CD4-positive, alpha-beta memory T cell (primary cell): ENCODE measurements around the gene CHST9. TPM values are rescaled to one million over a fixed set of nuclear protein-coding genes. Genes with fewer than 3 reads are reported as not detected.

Source experiments
- CTCF ChIA-PET: fragments of 350-600 bp; sonication (Branson Sonifier 250); formaldehyde crosslinking; loops from one replicate; lab custom pipeline; 2021; ENCODE audit warnings: inconsistent platforms; ENCODE audit not compliant: partially characterized antibody; lab: Charles Lee
- POLR2A ChIA-PET: fragments of 350-600 bp; sonication (Branson Sonifier 250); formaldehyde crosslinking; loops from one replicate; lab custom pipeline; 2021; ENCODE audit not compliant: partially characterized antibody; lab: Charles Lee
- DNase-seq, 5 donors: peaks; one replicate each; pipeline versions ENCODE4 v3.0.0 to v3.0.0-alpha.2; 2020 to 2022; ENCODE audit warnings: mixed read lengths in 1 of 5
- H3K27ac ChIP-seq: one replicate; pipeline ENCODE4 v1.7.0; 2013; ENCODE audit warnings: low read depth, low read length
- H3K27me3 ChIP-seq: 2 replicates; pipeline ENCODE4 v1.7.0; 2013; ENCODE audit warnings: mild to moderate bottlenecking, low read length, moderate library complexity; ENCODE audit not compliant: insufficient read depth
- H3K36me3 ChIP-seq: 2 replicates; pipeline ENCODE4 v1.7.0; 2013; ENCODE audit warnings: mild to moderate bottlenecking, low read length, moderate library complexity; ENCODE audit not compliant: insufficient read depth
- H3K4me1 ChIP-seq: 2 replicates; pipeline ENCODE4 v1.7.0; 2013; ENCODE audit warnings: mild to moderate bottlenecking, low read length, moderate library complexity; ENCODE audit not compliant: insufficient read depth
- H3K4me3 ChIP-seq, 2 donors: one replicate each; pipeline ENCODE4 v1.7.0; 2013; ENCODE audit warnings: low read length in 2 of 2, mild to moderate bottlenecking in 1 of 2
- H3K9me3 ChIP-seq, 2 donors: one replicate each; pipeline ENCODE4 v1.7.0; 2013; ENCODE audit warnings: low read length in 2 of 2, control low read depth in 1 of 2; ENCODE audit not compliant: control insufficient read depth in 1 of 2
- H3K27ac Mint-ChIP-seq, 7 donors: one replicate each; pipeline ENCODE4 v1.8.0; 2020 to 2021; ENCODE audit warnings: mixed read lengths in 7 of 7, mild to moderate bottlenecking in 6 of 7, inconsistent platforms in 3 of 7, moderate library complexity in 3 of 7
- H3K27me3 Mint-ChIP-seq, 2 donors: one replicate each; pipeline ENCODE4 v1.8.0; 2020 to 2021; ENCODE audit warnings: mixed read lengths in 2 of 2
- H3K36me3 Mint-ChIP-seq, 2 donors: one replicate each; pipeline ENCODE4 v1.8.0; 2020 to 2021; ENCODE audit warnings: mixed read lengths in 2 of 2, inconsistent platforms in 1 of 2, mild to moderate bottlenecking in 1 of 2
- H3K4me1 Mint-ChIP-seq, 4 donors: one replicate each; pipeline ENCODE4 v1.8.0; 2020 to 2021; ENCODE audit warnings: mixed read lengths in 4 of 4, mild to moderate bottlenecking in 1 of 4
- H3K4me3 Mint-ChIP-seq, 8 donors: one replicate each; pipeline ENCODE4 v1.8.0; 2020 to 2021; ENCODE audit warnings: mixed read lengths in 8 of 8, mild to moderate bottlenecking in 7 of 8, moderate library complexity in 6 of 8, inconsistent platforms in 3 of 8
- H3K9me3 Mint-ChIP-seq, 8 donors: one replicate each; pipeline ENCODE4 v1.8.0; 2020 to 2021; ENCODE audit warnings: mixed read lengths in 8 of 8, mild to moderate bottlenecking in 5 of 8, inconsistent platforms in 3 of 8, moderate library complexity in 1 of 8
- intact Hi-C: fragments of 100-400 bp; cut with micrococcal nuclease; formaldehyde crosslinking; loops from one replicate; pipeline ENCODE4 v1.15.1; 2023
- polyA plus RNA-seq, 2 donors: library from polyadenylated mRNA; unstranded; fragments of 300-500 nt; fragmentation: Illumina TruSeq; gene quantifications; one replicate each; pipeline ENCODE4 v1.2.3, GENCODE V29; 2021
- total RNA-seq, 2 experiments: library from RNA; stranded (reverse); gene quantifications; one replicate each; pipeline ENCODE4 v1.2.3, GENCODE V29; 2021

CHST9 gene
- total and polyA plus RNA-seq, 4 experiments from 2014 or later, result not detected

DNA sequence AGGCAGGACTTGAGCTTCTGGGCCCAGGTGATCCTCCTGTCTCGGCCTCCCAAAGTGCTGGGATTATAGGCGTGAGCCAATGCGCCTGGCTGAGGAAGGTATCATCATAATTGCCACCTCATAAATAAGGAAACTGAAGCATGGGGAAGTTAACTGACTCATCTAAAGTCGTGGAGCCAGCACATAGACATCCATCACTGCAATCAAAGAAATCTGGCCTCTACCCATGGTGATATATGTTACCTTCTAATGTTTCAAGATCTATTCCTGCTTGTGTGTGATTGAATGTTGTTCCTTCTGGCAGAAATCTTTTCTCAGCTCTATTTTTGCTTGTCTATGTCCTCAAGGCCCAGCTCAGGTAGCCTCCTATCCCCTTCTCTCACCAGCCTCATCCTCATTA, 214.5 kb downstream of the CHST9 start:
- Mint-ChIP-seq H3K27ac (no peak overlapping the region), H3K9me3 (peaks cover 0 to 21% (median 9%) of the 10 kb centered on the region in 8 donors), H3K36me3 (no peaks in the 10 kb centered on the region), H3K27me3 (no peaks in the 10 kb centered on the region), H3K4me1 (no peaks in the 10 kb centered on the region), H3K4me3 (no peak overlapping the region)
- no peaks in the 10 kb centered on the region for H3K9me3 ChIP-seq
- no peak overlapping the region for H3K27ac ChIP-seq
- no peak for DNase-seq
- no peak overlapping the region for H3K4me3 ChIP-seq
- ChIA-PET POLR2A (no interaction called here), CTCF (no interaction called here)
- no peaks in the 10 kb centered on the region for H3K27me3 ChIP-seq
- H3K4me1 ChIP-seq, result no peaks in the 10 kb centered on the region
- H3K36me3 ChIP-seq, result no peaks in the 10 kb centered on the region
- intact Hi-C loops, result no loop called here

DNA sequence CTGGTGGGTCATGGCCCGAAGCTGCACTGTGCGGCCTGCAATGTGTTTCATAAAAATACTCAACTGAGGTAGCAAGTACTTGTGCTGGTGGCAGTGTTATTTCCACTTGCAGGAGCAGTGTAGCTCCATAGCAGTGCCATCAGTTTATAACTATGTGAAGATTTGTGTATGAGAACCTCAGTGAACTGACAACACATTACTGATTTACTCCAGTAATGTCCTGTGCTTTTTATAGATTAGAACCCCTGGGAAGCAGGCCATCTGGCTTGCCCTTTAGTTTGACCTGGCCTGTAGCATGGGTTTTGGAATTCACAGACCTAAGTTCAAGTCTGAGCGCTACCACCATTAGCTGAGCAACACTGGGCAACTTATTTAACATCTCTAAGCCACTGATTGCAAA, 219.9 kb downstream of the CHST9 start:
- ChIA-PET POLR2A (no interaction called here), CTCF (no interaction called here)
- no peaks in the 10 kb centered on the region for H3K4me1 ChIP-seq
- no peak for DNase-seq
- H3K4me3 Mint-ChIP-seq, result no peak overlapping the region
- no peaks in the 10 kb centered on the region for H3K27me3 Mint-ChIP-seq
- no peaks in the 10 kb centered on the region for H3K9me3 ChIP-seq
- H3K4me3 ChIP-seq, result no peak overlapping the region
- H3K36me3 Mint-ChIP-seq, result no peaks in the 10 kb centered on the region
- intact Hi-C loops, result no loop called here
- H3K4me1 Mint-ChIP-seq, result no peaks in the 10 kb centered on the region
- H3K36me3 ChIP-seq, result no peaks in the 10 kb centered on the region
- H3K27ac ChIP-seq, result no peak overlapping the region
- H3K27ac Mint-ChIP-seq, result no peak overlapping the region
- H3K27me3 ChIP-seq, result no peaks in the 10 kb centered on the region
- peaks cover 0 to 5% (median 0%) of the 10 kb centered on the region in 8 donors for H3K9me3 Mint-ChIP-seq

DNA sequence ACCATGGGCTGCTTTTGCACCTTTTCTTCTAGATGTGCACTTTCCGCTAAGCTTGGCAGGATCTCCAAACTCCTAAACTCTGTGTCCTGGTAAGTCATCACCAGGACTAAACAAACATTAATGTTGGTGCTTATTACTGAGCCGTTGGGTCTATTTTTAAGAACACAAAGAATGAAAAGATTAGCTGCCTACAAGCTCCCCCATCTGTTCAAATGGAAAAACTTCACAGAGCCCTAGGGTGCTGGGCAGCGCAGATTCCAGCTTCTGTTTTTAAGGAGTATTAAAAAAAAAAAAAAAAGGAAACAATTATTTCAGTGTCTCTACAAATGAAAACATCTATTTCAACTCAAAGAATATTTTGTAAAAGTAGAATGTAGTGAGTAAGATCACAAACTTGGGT, 221.8 kb downstream of the CHST9 start:
- intact Hi-C loops, result no loop called here
- DNase-seq, result no peak
- no peak overlapping the region for H3K4me3 ChIP-seq
- Mint-ChIP-seq H3K9me3 (peaks cover 0 to 3% (median 0%) of the 10 kb centered on the region in 8 donors), H3K27me3 (no peaks in the 10 kb centered on the region), H3K4me3 (no peak overlapping the region), H3K4me1 (no peaks in the 10 kb centered on the region), H3K27ac (no peak overlapping the region), H3K36me3 (no peaks in the 10 kb centered on the region)
- ChIA-PET POLR2A (no interaction called here), CTCF (no interaction called here)
- H3K4me1 ChIP-seq, result no peaks in the 10 kb centered on the region
- H3K36me3 ChIP-seq, result no peaks in the 10 kb centered on the region
- H3K27me3 ChIP-seq, result no peaks in the 10 kb centered on the region
- H3K9me3 ChIP-seq, result no peaks in the 10 kb centered on the region
- H3K27ac ChIP-seq, result no peak overlapping the region

DNA sequence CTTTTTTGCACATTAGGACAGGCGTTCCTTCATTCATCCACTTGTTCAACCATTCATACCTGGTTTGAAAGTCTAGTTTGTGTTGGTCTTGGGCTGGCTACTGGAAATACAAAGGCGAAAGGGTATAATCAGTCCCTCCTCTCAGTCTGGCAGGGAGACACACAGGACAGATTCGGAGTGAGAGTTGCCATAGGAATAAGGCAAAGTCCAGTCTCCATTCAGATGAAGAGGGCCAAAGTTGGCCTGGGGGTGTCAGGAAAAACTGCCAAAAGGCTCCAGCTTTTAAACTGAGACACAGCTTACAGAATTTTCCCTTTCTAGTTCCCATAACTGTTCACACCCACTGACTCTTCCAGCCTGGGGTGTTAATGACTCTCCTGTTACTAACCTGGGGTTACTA, 223.3 kb downstream of the CHST9 start:
- ChIA-PET POLR2A (no interaction called here), CTCF (no interaction called here)
- intact Hi-C loops, result no loop called here
- no peaks in the 10 kb centered on the region for H3K27me3 ChIP-seq
- no peak overlapping the region for H3K27ac Mint-ChIP-seq
- no peak overlapping the region for H3K4me3 Mint-ChIP-seq
- no peak overlapping the region for H3K4me3 ChIP-seq
- no peaks in the 10 kb centered on the region for H3K36me3 Mint-ChIP-seq
- peaks cover 0 to 6% (median 0%) of the 10 kb centered on the region in 8 donors for H3K9me3 Mint-ChIP-seq
- no peaks in the 10 kb centered on the region for H3K4me1 ChIP-seq
- no peaks in the 10 kb centered on the region for H3K4me1 Mint-ChIP-seq
- no peak overlapping the region for H3K27ac ChIP-seq
- H3K36me3 ChIP-seq, result no peaks in the 10 kb centered on the region
- DNase-seq, result no peak
- no peaks in the 10 kb centered on the region for H3K9me3 ChIP-seq
- H3K27me3 Mint-ChIP-seq, result no peaks in the 10 kb centered on the region

DNA sequence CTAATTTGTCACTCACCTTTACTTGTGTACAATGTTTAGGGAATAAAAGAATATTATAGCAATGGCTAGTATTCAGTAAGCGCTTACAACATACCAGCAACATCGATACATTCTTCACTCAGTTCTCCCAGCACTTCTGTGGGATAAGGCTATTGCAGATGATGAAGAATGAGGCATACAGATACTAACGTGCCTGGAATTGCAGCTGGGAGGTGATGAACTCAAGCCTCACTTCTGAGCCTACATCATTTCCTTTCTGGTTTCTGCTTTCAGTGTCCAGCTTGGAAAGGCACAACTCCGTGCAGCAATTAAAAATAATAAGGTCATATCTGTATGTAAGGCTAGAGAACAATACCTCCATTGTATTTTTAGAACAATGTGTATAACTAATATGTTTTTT, 224.2 kb downstream of the CHST9 start:
- intact Hi-C loops, result no loop called here
- Mint-ChIP-seq H3K4me3 (no peak overlapping the region), H3K9me3 (peaks cover 0 to 8% (median 0%) of the 10 kb centered on the region in 8 donors), H3K27ac (no peak overlapping the region), H3K4me1 (no peaks in the 10 kb centered on the region), H3K36me3 (no peaks in the 10 kb centered on the region), H3K27me3 (no peaks in the 10 kb centered on the region)
- H3K27ac ChIP-seq, result no peak overlapping the region
- no peaks in the 10 kb centered on the region for H3K36me3 ChIP-seq
- H3K4me3 ChIP-seq, result no peak overlapping the region
- H3K27me3 ChIP-seq, result no peaks in the 10 kb centered on the region
- no peak for DNase-seq
- CTCF ChIA-PET, result no interaction called here
- H3K9me3 ChIP-seq, result no peaks in the 10 kb centered on the region
- POLR2A ChIA-PET, result no interaction called here
- H3K4me1 ChIP-seq, result no peaks in the 10 kb centered on the region

DNA sequence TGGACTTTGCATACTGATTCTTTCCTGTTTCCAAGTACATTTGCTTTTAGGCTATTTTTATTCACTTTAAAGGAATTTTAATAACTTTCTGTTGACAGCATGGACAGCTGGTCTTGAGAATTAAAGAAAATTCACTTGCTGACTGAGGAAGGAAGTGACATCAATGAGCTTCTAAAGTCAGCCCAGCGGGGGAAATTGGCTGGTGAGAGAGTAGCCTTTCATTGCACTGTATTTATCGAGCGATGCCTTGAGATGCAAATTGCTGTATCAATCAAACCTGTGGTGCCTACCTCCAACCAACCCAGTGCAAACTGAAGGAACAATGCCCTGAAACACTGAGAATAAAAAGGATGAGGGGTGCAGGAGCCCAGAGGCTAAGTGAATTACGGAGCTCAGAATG, 228.2 kb downstream of the CHST9 start:
- no peaks in the 10 kb centered on the region for H3K27me3 Mint-ChIP-seq
- Histone ChIP-seq H3K27me3 (no peaks in the 10 kb centered on the region), H3K9me3 (no peaks in the 10 kb centered on the region), H3K4me3 (no peak overlapping the region), H3K36me3 (no peaks in the 10 kb centered on the region), H3K27ac (no peak overlapping the region), H3K4me1 (no peaks in the 10 kb centered on the region)
- intact Hi-C loops, result no loop called here
- ChIA-PET CTCF (no interaction called here), POLR2A (no interaction called here)
- H3K9me3 Mint-ChIP-seq, result peaks cover 0 to 12% (median under 1%) of the 10 kb centered on the region in 8 donors
- no peaks in the 10 kb centered on the region for H3K36me3 Mint-ChIP-seq
- no peak overlapping the region for H3K4me3 Mint-ChIP-seq
- no peak for DNase-seq
- H3K4me1 Mint-ChIP-seq, result no peaks in the 10 kb centered on the region
- no peak overlapping the region for H3K27ac Mint-ChIP-seq

DNA sequence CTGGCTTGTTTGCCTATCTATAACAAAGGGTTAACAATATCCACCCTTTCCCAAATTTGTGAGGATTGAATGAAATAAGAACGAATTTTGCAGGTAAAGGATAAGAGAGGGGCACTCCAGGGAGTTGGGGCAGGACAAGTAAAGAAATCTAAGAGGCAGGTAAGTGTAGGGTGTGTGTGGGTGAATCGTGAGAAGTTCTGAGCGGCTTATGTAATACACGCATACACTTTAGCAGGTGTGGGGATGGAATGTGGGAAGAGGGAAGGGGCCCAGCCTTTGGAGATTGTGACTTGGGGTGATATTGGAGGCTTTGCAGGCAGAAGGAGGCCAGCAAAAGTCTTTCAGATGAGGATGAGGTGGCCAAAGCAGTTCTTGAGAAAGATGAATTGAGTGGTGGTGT, 236.4 kb downstream of the CHST9 start:
- H3K9me3 ChIP-seq, result no peaks in the 10 kb centered on the region
- Mint-ChIP-seq H3K27me3 (no peaks in the 10 kb centered on the region), H3K9me3 (peaks cover 0 to 8% (median 5%) of the 10 kb centered on the region in 8 donors), H3K36me3 (no peaks in the 10 kb centered on the region), H3K4me1 (no peaks in the 10 kb centered on the region), H3K27ac (no peak overlapping the region), H3K4me3 (no peak overlapping the region)
- no peaks in the 10 kb centered on the region for H3K27me3 ChIP-seq
- intact Hi-C loops, result no loop called here
- ChIA-PET POLR2A (no interaction called here), CTCF (no interaction called here)
- H3K27ac ChIP-seq, result no peak overlapping the region
- no peak for DNase-seq
- H3K36me3 ChIP-seq, result no peaks in the 10 kb centered on the region
- H3K4me3 ChIP-seq, result no peak overlapping the region
- H3K4me1 ChIP-seq, result no peaks in the 10 kb centered on the region

DNA sequence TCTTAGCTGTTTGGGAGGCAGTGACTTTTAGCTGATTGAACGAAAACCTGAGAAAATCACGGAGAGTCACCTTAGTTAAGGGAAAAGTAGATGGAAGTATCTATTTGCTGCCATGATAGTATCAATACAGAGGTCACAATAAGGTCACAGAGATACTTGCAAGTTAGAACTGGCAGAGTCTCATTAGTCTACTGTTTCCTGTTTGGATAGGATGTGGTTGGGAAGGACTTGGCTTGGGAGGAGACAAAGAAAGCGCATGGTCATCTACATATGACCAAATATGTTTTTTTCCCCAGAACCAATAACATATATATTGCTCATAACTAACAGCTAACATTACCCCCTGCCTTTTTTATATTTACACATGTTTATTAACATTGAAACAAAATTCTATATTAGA, 241.2 kb downstream of the CHST9 start:
- Mint-ChIP-seq H3K4me1 (no peaks in the 10 kb centered on the region), H3K36me3 (no peaks in the 10 kb centered on the region), H3K9me3 (peaks cover 0 to 16% (median 4%) of the 10 kb centered on the region in 8 donors), H3K27ac (no peak overlapping the region), H3K4me3 (no peak overlapping the region), H3K27me3 (no peaks in the 10 kb centered on the region)
- no peaks in the 10 kb centered on the region for H3K27me3 ChIP-seq
- no peak for DNase-seq
- H3K4me1 ChIP-seq, result no peaks in the 10 kb centered on the region
- H3K4me3 ChIP-seq, result no peak overlapping the region
- no peak overlapping the region for H3K27ac ChIP-seq
- intact Hi-C loops, result no loop called here
- H3K9me3 ChIP-seq, result no peaks in the 10 kb centered on the region
- POLR2A ChIA-PET, result no interaction called here
- CTCF ChIA-PET, result no interaction called here
- no peaks in the 10 kb centered on the region for H3K36me3 ChIP-seq
